ENCODE measurements around the gene CACNB4.

DNA sequence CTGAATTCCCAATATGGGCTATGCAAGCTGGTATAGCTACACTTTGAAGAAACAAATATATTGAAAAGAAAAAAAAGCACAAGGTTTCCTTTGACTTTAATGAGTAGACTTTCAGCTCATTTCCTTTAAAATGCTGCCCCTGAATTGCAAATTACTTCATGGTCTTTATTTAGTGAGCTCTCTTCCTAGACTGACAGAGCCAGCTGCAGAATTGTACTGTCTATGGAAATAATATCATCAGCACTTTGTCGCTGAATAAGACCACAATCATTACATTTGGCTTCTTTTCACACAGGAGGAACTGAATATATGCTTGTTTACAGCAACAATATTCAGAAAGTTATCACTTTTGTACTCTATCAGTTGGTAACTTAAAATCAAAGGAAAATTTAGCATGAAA, 312.4 kb downstream of the CACNB4 start:
- TF ChIP-seq GATA2 (IDR thresholded peaks at IDR 0.05; ENCODE audit: low read depth, low read length) (no peak), GATA3 (IDR thresholded peaks at IDR 0.05; ENCODE audit: low read depth, low read length) (no peak)
